GM18517 (cell line): ENCODE results near the gene LRRC4C.
"Not testable (repeated sequence)": the region's sequence is repeated elsewhere in the genome, so short reads cannot be mapped to it uniquely, and the experiment has no call there.

Experiments used
- ATAC-seq: cut with Tn5 transposase; IDR thresholded peaks from one replicate; pipeline ENCODE4 v1.9.1; 2021; ENCODE audit warnings: mild to moderate bottlenecking, moderate library complexity; ENCODE audit not compliant: unreplicated experiment

Gene LRRC4C

DNA sequence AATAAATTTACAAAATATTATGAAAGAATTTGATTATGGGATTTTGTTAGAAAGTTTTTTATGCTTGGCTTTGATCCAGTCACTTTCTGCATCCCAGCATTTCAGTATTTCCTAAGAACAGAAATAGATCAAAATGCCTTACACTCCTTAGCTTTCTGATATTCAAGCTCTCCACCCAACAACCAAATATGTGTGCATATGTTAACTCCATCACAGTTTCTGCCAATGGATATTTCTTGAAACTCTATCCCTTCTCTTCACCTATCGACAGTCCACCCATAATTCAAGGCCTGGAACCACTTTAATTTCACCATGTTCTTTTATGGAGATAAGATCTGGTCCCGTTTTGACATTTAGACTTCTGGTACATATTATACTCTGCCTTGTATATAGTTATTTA lies 565.0 kb downstream of the LRRC4C start:
- ATAC-seq: no peak

DNA sequence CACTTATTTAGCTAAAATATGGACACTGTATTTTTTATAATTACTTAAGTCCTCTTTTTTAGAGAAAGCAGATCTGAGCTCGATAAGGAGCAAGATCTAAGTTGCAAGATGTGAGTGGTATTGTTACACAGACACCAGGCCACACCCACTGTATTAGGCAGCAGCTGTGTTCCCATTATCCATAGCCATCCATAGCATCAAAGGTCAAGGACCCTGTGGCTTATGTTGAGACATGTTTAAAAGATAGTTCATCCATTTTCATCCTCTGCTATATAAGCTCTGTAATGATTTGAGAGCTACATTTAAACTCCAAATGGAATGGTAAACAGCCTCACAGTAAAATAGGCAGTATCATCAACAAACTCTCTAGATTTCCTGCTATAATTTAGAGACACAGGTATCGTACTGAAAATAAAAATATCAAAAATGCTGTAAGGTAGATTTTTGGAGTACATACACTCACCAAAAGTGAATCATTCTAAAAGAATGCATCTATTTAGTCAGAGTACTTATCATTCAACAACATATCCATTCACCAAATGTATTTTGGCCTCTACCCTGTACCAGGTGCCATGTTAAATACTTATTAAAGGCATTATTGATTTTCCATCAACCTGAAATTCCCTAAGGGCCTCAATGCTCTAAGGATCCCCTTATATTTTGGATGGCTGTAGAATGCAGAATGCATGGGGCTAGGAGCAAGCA lies 574.0 kb downstream of the LRRC4C start:
- no peak for ATAC-seq

DNA sequence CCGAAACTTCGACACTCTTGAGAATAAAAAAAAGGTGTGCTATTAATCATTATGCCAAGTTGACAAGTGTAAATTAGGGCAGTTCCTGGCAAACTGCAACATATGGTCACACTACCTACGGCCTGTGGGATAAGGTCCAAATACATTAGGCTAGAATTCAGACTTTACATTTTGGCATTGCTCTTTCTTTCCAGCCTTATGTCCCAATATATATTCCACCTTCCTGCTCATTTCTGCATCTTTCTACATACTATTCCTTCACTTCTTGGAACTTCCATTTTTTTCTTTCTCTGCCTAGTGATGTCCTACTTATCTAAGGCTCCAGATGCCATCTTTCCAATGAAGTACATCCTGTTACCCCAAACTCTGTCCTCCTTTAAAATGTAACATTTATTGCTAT lies 577.2 kb downstream of the LRRC4C start:
- ATAC-seq: no peak

DNA sequence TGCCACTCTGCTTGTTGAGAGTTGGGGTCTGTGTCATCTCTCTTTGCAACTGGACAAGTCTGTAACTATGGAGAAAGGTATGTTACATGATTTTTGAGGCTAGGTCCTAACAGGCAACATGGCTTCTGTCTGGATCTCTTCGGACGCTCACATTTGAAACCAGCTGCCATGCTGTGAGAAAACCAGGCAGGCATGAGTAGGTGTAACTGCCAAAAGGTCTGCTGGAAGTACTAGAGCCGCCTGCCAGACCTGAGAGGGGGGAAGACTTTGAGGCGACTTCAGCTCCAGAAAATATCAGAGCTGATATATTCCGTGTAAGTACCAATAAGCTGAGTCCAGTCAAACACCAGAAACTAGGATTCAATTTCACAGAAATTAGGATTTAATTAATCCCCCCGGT lies 579.5 kb downstream of the LRRC4C start:
- no peak for ATAC-seq

DNA sequence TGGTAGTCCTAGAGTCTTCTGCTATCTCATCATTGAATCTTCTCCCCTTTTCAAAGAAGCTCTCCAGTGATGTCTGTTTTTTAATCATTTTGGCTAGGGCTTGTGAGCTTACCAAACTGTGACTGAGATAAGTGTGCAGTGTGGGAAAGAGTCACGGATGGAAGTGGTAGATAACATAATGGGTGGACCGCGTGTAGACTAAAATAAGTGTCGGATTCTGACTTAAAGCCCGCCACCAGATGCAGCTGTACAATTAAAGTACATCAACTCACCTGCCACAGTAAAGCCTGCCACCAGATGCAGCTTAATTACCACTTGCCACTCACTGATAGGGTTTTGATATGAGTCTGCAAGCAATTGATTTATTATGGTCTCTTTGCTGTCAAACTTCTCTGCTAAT lies 581.5 kb downstream of the LRRC4C start:
- ATAC-seq: no peak

DNA sequence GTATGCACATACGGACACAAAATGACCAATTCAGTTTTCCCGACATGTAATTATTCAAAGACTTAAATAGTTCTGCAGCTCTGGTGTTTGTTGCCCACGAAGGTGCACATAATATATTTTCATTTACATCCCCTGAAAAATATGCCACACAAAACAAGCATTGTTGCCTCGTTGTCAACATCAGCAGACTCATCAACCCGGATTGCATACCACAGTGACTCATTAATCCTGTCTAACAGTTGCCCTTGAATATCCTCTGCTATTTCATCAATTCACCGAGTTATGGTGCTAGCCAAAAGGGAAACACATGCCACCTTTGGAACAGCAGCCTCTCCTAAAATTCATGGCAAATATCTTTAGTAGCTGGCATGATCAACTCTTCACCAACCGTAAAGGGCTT lies 582.2 kb downstream of the LRRC4C start:
- no peak for ATAC-seq

DNA sequence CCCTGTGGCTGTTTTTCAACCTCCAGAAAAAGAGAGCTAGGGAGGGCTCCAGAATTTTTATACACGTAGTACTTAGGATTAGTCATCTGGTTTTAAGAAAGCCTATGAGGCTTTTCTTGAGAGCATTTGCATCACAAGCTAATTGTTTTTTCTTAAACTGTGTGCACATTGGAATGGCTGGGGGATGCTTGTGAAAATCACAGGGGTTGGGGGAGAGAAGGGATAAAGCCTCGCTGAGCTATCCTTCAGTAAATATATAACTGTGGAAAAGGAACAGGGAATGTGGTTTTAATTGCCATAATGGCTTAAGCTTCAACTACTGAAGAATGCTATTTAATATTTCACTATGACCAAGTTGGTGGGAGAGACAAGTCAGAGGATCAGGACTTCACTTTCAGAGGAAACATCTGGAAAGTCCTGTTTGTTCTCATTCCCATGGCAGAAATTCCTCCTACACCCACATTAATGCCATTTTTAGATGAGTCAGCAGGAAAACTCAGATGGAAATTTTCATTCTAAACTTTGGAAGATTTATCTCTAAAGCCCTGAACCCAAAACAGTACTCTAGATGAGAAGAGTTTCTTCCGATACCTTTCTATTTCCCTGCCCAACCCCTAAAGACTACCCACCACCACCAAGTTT lies 591.3 kb downstream of the LRRC4C start:
- no peak for ATAC-seq

DNA sequence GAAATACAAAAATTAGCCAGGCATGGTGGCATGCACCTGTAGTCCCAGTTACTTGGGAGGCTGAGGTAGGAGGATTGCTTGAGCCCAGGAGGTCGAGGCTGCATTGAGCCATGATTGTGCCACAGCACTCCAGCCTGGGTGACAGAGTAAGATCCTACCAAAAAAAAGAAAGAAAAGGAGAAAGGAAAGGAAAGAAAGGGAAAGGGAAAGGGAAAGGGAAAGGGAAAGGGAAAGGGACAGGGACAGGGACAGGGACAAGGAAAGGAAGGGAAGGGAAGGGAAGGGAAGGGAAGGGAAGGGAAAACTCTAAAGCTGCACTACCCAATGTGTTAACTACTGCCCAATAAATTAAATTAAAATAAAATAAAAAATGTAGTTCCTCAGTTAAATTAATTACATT lies 601.7 kb downstream of the LRRC4C start:
- ATAC-seq: not testable (repeated sequence)

DNA sequence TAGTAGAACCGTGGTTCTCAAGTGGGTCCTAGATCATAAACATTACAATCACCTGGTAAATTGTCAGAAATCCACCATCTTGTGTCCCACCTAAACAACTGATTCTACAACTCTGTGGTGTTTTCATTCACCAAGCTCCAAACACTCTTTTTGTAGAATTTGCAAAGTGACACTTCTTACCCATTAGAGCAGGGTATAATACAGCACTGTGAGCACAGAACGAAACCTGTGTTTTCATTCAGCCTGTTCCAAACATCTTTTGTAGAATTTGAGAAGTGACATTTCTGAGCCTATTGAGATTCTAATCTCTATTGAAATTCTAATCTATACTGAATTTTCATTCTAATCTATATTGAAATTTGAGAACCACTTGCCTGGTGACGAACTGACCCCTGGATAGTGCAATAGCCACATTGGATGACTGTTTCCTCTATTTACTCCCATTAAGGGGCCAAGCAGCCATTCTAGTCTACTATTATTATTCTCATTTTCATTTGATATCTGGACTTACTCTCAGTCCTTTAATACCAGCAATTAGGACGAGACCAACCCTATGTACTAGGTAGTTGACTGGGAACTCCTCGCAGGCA lies 616.6 kb downstream of the LRRC4C start:
- ATAC-seq: no peak

DNA sequence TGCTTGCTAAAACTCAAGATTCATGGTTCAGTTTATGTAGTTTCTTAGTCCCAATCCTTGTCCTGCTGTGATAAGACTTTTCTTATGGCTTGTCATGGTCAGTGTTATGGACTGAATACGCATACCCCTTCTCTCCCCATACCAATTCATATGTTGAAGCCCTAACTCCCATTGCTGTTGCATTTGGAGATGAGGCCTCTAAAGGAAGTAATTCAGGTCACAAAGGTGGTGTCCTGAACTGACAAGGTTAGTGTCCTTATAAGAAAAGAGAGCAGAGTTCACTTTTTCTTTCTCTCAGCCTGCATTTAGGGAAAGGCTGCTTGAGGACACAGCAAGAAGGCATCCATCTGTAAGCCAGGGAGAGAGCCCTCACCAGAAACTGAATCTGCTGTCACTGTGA lies 618.2 kb downstream of the LRRC4C start:
- no peak for ATAC-seq

DNA sequence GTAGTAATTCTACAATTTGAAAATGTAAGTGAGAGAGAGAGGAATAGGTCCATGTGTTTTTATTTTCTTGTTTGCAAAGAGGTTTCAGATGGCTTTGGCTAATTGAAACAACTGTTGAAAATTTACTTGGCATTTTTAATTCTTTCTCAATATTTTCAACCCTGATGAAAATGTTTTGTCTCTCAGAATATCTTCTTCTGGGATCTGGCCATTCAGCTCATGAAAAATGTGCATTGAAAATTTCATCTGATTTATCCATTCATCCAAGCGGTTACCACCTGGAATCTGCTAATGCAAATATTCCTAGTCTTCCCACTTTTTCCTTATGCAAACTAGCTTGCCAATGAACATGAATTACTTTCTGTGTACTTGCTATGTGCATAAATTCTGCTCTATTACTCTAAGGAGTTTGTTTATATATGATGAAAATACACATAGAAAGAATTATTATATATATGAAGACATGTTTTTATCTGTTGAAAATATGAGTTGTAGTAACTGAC lies 621.2 kb downstream of the LRRC4C start:
- no peak for ATAC-seq

DNA sequence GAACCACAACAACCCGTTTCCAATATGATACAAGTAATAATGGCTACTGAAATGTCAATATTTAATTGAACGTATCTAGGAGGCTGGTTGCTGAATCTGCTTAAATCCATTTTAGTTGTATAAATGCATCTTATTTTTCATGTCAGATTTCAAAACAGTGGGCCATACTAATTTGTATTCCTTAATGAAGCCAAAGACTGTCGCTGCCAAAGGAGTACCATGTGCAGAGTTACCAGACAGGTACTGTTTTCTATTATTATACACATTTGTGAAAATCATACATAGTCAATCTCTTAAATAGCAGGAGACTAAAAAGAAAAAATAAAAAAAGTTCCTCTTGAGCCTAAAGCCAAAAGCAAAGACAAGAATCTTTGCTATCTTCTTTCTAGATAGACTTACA lies 632.3 kb downstream of the LRRC4C start:
- ATAC-seq: no peak

DNA sequence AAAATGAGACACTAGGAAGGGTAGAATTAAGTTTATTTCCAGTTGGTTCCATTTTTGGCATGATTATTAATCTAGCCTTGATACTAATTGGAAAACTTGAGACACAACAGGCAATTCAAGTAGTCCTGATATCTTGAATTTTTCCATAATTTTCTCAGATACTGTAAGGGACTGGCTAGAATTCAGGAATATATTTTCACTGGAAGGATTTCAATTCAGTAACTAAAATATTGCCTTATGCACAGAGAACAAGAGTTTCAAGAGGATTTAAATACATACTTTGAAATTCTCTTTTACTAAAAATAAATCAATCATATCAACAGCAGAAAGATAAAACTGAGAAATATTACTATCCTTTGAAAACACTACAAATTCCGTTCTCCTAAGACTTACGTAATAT lies 632.9 kb downstream of the LRRC4C start:
- no peak for ATAC-seq

DNA sequence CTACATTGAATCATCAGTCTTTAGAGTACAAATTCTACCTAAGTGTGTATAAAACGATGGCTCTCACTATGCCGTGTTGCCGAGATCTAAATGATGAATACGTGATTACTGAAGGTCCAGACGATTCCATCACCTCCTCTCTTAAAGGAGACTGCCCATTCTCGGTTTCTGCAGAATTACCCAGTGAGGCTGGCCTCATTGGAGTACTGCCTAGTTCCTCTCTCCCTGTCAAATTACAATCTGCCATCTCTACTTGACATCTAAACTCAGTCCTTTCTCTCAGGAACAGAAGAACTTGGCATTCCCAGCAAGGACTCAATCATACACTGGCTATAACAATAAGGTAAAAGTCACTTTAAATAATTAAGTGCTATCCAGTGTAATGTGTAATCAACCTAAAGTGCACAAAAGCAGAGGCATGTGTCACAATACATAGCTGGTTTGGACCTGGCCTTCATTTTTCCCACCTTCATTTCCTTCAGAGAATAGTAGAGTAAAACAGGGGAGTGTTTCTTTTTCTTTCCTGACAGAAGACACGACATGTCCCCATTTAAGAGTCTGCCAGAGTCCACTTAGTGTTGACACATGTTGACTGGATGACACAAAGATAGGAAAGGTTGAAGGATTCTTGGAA lies 634.1 kb downstream of the LRRC4C start:
- ATAC-seq: no peak

DNA sequence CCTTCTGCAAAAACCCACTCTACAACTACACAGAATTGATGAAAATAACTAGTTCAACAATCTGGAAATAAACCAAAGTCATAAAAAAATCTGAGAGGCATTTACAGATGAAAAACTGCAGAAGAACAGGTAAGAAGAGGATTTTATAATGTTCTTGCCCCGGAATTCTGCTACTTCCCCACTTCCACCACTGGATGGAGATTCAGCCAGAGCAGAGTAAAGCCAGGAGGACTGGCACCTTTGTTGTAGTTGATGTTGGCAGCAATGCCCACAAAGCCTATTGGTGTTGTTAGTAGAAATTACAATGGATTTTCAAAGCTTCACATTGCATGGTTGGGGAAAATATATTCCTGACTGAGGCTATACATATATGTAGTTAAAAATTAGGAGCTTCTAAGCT lies 640.2 kb downstream of the LRRC4C start:
- ATAC-seq: no peak

DNA sequence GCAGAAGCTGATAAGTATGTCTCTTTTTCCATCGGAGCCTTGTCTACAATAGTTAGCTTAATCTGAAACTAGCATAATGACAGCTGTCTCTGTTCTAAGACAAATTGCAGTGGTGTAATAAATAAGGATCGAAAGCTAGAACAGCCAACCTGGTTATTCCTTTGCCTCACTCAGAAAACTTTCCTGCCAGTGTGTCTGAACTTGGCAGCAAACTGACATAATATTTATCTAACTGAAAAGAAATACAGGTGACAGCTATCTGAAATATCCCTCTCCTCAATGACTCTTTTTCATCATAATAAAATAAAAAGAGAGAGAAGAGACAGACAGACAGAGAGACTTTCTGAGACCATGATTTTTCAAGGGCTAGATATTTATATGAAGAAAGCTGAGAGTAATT lies 642.5 kb downstream of the LRRC4C start:
- no peak for ATAC-seq

DNA sequence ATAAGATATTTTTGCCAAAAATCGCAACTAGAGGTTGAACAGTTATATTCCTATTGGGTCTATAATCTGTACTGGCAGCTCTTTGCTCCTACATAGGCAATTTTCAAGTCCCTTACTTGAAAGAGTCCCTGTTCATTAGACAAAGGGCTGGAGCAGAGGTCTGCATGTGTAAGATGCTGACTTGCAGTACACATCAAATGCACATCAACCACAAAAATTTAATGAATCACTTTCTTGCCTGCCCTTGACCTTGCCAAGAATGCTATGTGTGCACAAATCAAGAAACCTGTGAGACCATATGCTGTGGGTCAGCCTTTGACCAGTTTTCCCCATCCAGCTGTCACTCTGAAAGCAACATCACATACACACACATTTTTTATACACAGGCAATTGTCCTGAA lies 661.5 kb downstream of the LRRC4C start:
- no peak for ATAC-seq

DNA sequence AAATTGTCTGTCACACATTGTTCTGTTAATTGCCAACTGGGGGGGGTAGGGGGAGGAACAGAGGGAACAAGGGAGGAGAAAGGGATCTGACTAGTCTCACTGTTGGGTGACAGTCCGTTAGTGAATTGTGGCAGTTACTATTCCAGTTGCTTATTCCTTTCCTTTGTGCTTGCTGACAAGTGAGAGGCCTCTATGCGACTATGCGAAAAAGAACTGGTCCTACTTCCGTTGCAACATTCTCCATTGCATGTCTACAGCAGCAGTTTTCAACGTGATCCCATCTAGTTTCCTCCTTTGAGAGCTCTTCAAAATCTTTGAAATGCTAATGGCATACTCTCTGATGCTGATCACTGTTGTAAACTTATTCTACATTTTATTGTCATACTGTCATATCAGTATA lies 672.2 kb downstream of the LRRC4C start:
- no peak for ATAC-seq

DNA sequence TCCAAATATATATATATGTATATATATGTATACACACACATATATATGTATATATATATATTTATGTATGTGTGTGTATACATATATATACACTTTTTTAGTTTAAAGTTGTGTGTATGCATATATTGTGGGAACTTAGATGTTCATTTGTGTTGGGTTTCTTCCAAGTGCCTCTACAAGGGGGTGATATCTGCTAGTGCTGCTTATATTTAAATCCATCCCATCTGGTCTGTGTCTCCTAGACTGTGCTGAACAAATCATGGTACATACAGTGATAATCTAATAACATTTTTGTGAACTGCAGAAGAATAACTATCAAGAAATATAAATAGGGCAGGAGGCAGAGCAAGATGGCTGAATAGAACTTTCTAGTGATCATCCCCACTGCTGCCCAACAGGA lies 696.4 kb downstream of the LRRC4C start:
- ATAC-seq: no peak

DNA sequence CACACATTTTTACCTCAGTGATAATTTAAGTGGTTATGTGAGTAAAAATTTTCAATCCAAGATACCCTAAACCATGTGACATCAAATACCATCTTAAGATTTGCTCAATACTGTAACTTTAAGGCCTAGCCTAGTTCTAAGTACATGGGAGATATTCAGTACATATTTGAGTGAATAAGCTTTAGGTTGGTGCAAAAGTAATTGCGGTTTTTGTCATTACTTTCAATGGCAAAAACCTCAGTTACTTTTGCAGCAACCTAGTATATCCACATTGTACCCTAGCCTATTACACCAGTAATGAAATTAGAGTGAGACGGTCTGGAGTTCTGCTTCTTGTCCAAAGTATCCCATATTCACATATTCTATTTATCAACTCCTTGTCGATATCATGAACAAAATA lies 700.1 kb downstream of the LRRC4C start:
- ATAC-seq: no peak

DNA sequence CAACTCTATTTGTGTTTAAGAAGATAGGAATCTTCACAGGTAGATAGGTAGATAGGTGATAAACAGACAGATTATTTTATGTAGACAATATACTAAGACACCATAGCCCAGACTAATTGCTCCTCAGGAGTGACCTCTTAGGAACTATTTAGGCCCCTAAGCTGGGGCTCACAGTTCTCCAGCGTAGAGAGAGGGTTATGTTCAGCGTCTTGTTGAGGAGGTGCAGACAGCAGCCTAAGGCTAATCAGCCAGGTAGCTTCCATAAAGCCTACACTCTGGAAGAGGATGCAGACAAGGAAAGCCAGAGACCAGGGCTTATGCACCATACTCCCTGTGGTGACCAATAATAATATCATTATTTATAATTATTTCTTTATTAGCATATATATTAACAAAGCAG lies 705.2 kb downstream of the LRRC4C start:
- ATAC-seq: no peak

DNA sequence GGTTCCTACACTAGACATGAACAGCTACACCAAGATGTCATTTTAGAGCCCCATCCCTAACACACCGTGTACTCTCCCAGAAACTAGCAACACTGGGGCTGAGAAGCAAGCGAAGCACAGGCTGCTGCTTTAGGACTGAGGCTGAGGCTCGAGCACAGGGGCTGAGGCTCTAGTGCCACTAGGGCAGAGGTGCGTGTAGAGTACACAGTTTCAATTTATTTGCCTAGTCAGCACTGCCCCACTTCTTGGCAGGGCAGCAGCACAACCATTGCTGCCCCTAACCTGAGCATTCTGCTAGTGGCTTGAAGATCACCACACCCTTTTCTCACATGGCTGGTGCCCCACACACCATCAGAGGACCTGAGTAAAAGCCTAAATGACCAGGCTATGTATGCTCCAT lies 713.2 kb downstream of the LRRC4C start:
- ATAC-seq: no peak
